Measurements from ENCODE around the gene WNK3.

Gene WNK3

DNA sequence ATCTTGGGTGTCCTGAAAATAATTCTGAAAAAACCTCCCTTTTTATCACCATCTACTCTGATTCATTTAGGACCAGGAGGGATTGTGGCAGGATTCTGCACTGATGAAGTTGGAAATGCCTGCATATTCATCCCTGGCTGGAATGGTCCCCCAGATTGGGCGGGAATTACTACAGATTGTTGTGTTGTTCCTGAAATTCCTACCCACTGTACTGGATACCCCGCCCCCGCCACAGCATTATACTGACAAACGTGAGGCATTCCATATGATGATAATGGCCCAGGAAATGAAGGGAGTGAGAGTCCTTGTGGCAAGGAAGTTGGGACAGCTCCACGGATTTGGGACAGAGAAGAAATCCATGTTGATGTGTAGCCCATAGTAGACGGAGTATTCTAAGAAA is 159.6 kb downstream of the WNK3 start:
- no peaks in the 10 kb centered on the region for H3K4me1 Mint-ChIP-seq (ENCODE audit: low read depth)
- intact Hi-C loops (cut with micrococcal nuclease) = no loop called here
- peaks cover 11% of the 10 kb centered on the region for H3K27me3 Mint-ChIP-seq
- no peaks in the 10 kb centered on the region for H3K9me3 Mint-ChIP-seq
- no peak overlapping the region for H3K27ac Mint-ChIP-seq
- no peak overlapping the region for H3K4me3 Mint-ChIP-seq
- H3K36me3 Mint-ChIP-seq (ENCODE audit: low read depth) = no peaks in the 10 kb centered on the region

DNA sequence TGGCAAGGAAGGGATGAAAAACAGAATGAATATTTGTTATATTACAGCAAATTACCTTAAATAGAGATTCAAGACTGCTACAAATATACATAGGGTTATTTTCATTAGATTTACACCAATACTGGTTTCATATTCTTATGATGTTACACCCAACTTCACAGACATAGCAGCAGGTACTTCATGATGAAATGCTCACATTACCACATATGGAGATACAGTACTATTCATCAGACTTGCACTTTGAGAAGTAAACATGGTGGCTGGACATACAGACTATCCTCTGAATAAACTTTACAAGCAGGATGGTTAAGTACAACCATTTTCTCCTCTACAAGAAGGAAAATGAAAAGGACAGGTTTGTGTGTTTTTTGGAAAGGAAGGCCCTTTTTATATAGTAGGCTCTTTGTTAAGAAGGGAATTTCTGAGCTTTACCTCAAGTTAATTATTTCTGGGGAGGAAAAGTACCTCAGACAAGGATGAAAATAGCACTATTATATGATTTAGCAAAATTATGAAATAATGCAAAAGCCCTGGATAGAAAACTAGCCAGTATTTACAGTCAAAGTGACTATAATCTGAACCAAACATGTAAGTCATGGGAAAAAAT is 162.8 kb downstream of the WNK3 start:
- Mint-ChIP-seq H3K9me3 (no peaks in the 10 kb centered on the region), H3K27me3 (peaks cover 11% of the 10 kb centered on the region), H3K27ac (no peak overlapping the region), H3K4me1 (ENCODE audit: low read depth) (no peaks in the 10 kb centered on the region), H3K4me3 (no peak overlapping the region), H3K36me3 (ENCODE audit: low read depth) (no peaks in the 10 kb centered on the region)
- intact Hi-C loops (cut with micrococcal nuclease) = no loop called here

DNA sequence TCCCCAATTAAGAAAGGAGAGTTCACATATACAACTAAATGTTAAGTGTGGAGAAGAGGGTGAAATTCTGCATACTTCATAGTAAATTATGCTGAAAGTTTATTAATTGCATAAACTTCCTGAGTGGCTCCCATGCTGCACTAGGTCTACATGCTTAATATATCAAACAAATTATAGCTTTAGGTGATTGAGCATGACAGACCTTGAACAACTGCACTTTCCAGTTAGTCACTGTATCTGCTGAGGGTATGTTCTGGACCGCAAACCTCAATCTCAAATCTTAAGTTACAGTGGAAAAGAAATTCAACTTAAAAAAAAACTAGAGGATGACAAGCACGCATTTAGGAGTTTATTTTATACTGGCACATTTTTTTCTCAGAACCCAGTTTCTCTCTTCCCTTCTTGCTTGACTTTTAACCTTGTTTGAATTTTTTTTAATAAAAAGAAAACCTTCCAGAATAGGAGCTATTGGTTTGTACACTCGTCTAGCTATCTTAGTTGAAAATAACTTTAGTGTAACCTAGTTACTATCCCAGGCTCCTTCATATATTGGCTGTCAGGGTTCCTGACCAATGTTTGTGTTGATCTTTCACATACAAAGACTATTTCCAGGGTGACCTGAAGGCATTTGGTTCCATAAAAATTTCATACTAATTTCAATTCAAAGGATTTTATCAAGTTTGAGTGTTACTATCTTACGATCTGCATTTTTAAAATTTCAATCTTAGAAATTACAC is 164.6 kb downstream of the WNK3 start:
- no peak overlapping the region for H3K27ac Mint-ChIP-seq
- intact Hi-C loops (cut with micrococcal nuclease) = no loop called here
- H3K36me3 Mint-ChIP-seq (ENCODE audit: low read depth) = no peaks in the 10 kb centered on the region
- H3K9me3 Mint-ChIP-seq = no peaks in the 10 kb centered on the region
- peaks cover 7% of the 10 kb centered on the region for H3K27me3 Mint-ChIP-seq
- no peak overlapping the region for H3K4me3 Mint-ChIP-seq
- H3K4me1 Mint-ChIP-seq (ENCODE audit: low read depth) = no peaks in the 10 kb centered on the region

DNA sequence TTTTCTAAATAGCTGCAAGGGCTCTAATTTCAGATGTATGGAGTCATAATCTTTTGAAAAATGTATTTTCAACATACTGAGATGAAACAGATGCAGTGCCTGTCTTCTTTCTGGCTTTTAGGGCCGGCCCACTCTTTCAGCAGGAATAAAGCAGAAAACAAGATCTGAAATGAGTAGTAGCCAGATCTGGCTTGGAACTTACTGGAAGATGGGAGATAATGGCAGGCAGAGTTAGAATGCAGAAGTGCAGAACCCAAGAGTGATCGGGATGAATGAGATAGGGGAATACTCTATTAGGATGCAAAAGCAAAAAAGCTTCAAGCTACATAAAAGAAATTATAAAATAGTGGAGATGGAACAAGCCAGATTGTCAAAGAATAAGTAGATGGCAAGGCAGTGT is 173.4 kb downstream of the WNK3 start:
- Mint-ChIP-seq H3K27ac (no peak overlapping the region), H3K4me1 (ENCODE audit: low read depth) (peaks cover 29% of the 10 kb centered on the region), H3K4me3 (no peak overlapping the region), H3K36me3 (ENCODE audit: low read depth) (peaks cover 21% of the 10 kb centered on the region), H3K27me3 (no peaks in the 10 kb centered on the region), H3K9me3 (no peaks in the 10 kb centered on the region)
- intact Hi-C loops (cut with micrococcal nuclease) = loop anchor here (10.0 kb wide), 1 partner anchor 1530 kb away; the partner anchor contains the start of gene RRAGB

DNA sequence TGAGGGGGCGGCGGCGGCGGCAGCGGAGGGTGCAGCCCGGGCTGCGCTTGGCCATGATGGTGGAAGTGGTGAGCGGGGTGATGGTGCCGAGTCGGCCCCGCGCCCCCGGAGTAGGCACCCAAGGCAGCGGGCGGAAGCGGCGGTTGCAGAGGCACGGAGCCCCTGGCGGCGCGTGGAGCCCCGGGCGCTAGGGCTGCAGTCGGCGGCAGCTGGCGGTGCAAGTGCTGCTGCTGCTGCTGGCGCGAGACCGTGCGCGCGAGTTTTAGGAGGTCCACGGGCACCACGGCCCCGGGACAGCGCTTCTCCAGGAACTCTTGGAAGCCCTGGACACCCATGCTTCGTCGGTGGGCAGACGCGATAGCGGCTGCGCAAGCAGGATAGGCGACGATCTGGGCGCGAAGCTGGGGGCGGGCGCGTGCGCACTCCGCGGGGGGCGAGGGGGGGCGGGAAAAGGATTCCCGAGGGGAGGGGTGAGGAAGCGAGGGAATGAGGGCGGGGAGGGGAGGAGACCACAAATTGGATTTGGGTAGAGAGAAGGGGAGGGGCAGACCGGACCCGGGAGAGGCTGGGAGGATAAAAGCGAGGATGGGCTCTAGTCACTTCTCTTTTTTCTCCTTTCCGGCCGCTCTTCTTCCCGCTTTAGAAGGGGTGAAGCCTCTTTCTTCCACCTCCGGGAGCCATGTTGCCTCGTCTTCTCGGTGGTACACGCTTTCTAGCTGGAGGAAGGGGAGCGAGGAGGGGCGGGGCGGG is 174.8 kb downstream of the WNK3 start, which contains the start of gene FAM120C:
Gene FAM120C, minus strand, starts transcription at position 391 of the 750 bp plus-strand sequence. Its CDS starts 56 bp downstream, at position 335.
- Mint-ChIP-seq H3K9me3 (no peaks in the 10 kb centered on the region), H3K36me3 (ENCODE audit: low read depth) (peaks cover 26% of the 10 kb centered on the region), H3K4me3 (peak within 1 kb of the TSS; percentile 74), H3K4me1 (ENCODE audit: low read depth) (peaks cover 30% of the 10 kb centered on the region), H3K27me3 (no peaks in the 10 kb centered on the region), H3K27ac (peak within 1 kb of the TSS; percentile 83)
- intact Hi-C loops (cut with micrococcal nuclease) = loop anchor here (2.0 to 10.0 kb wide), 3 partner anchors 138 to 1532 kb away; partner anchors contain the start of genes GNL3L, PHF8 and RRAGB

DNA sequence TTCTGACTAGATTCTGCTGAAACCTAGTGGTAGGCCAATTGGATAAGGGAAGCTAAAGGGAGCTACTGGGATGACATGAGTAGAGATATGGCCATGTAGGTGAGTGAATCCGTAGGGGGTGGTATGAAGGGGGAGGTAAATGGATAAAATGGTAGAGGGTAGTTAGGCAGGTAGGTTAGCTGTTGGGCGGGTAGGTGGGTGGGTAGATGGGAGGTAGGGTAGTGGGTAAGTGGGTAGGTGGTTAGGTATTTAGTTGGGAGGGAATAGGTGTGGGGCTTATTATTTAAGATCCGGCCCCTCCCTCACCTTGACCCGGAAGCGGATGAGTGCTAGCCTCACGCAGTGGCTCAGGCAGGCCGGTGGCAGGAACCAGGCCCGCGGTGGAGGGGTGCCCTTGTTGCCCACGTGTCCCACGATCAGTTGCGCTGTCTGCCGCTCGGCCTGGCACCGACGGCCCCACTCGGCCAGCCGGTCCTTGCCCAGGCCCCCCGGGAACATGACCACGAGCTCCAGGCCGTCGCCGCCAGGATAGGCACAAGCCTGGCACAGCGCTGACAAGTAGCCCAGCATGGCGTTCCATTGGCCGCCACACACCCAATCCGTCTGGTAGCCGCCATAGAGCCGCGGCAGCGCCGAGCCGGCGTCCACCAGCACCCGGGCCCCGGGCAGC is 175.5 kb downstream of the WNK3 start:
- Mint-ChIP-seq H3K36me3 (ENCODE audit: low read depth) (peaks cover 26% of the 10 kb centered on the region), H3K4me3 (peak overlapping the region; percentile 74)

DNA sequence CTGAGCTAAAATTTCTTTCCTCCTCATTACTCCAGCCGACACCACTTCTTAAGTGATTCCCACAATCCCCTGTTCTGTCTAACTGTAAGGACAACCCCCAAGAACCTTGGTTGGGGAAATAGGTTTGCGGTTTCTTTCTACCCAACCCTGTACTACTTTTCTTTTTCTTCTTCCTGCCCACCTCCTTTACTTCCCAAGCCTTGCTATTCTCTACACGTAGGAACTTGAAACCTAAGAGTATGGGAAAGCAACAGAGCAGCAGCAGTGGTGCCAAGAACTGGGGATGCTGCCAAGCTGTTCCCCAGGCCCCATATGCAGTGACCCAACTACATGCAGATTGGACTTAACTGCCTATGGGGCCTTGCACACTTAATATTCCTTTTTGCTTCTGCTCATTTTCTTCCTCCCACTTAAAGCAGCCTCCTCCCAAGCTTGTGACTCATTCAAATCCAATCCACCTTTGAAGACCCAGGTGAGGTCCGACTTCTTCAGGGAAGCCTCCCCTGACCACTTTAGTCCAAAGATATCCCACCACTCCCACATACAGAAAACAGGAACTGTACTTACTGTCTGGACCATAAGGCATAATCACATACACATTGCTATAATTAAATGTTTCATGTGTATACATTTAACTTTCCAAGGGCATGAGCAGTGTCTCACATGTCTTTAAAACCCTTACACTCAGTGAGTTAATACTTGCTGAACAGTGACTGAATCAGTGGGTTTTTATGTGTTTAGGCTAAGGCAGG is 176.5 kb downstream of the WNK3 start:
- Mint-ChIP-seq H3K36me3 (ENCODE audit: low read depth) (peaks cover 34% of the 10 kb centered on the region), H3K4me3 (peak overlapping the region; percentile 74), H3K27ac (peak overlapping the region; percentile 83), H3K4me1 (ENCODE audit: low read depth) (peaks cover 46% of the 10 kb centered on the region), H3K9me3 (no peaks in the 10 kb centered on the region), H3K27me3 (no peaks in the 10 kb centered on the region)
- intact Hi-C loops (cut with micrococcal nuclease) = loop anchor here (10.0 kb wide), 1 partner anchor 1533 kb away; the partner anchor contains the start of gene RRAGB

More for the DNA sequence above, 175.5 kb downstream of the WNK3 start:
- intact Hi-C loops (cut with micrococcal nuclease) = loop anchor here (2.0 to 10.0 kb wide), 3 partner anchors 138 to 1532 kb away; partner anchors contain the start of genes GNL3L, PHF8 and RRAGB
- Mint-ChIP-seq H3K4me1 (ENCODE audit: low read depth) (peaks cover 37% of the 10 kb centered on the region), H3K9me3 (no peaks in the 10 kb centered on the region), H3K27ac (peak overlapping the region; percentile 83), H3K27me3 (no peaks in the 10 kb centered on the region)

DNA sequence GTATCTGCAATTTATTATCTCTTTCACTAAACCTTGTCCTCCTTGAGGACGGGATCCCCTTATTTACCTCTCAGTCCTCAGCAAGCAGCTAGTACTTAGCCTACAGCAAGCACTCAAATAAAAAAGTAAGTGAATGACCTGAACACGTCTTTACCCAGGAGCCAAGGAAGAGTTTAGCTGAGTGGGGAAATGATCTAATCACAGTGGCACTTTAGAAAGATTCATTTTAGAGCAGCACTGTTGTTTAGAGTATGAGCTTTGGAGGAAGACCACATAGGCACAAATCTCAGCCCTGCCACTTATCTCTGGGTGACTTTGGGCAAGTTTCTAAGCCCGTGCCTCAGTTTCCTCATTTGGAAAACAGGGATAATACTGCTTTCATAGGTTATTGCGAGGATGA is 177.4 kb downstream of the WNK3 start:
- Mint-ChIP-seq H3K9me3 (no peaks in the 10 kb centered on the region), H3K4me1 (ENCODE audit: low read depth) (peaks cover 46% of the 10 kb centered on the region), H3K27me3 (no peaks in the 10 kb centered on the region), H3K27ac (no peak overlapping the region), H3K36me3 (ENCODE audit: low read depth) (peaks cover 34% of the 10 kb centered on the region), H3K4me3 (peak overlapping the region; percentile 9)
- intact Hi-C loops (cut with micrococcal nuclease) = loop anchor here (10.0 kb wide), 1 partner anchor 1534 kb away; the partner anchor contains the start of gene RRAGB

DNA sequence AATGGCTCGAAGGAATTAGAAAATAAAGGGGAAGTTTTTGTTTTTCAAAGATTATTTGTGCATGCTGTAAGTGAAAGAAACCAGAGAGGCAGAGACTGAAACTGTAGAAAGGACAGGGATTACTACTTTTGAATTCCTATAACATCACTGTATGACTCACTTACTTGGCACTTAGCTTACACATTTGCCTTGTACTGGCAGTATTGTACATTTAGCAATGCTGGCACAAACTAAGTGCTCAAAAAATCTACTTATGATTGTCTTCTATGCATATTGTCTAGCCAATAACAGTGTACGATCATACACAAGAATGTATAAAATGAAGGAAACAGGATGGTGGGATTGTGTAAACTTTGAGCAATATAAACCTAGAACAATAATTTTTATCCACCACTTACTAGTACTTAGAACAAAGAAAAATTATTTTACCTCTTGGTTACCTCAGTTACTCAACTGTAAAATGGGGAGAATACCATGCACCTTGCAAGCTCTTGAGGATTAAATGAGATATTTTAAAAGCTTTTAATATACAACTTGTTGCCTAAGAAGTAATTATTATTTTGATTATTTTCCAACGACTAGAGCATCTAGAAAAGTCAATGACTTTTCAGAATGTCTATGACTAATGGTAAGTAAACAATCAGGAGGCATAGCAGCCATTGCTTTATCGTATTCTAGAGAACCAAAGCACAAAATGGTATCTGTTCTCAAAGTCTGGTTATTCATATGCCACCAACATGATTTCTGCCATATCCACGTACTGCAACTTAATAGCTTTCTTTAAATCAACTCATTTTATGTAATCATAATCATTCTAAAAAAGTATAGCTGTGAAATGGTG is 179.5 kb downstream of the WNK3 start:
- Mint-ChIP-seq H3K9me3 (no peaks in the 10 kb centered on the region), H3K36me3 (ENCODE audit: low read depth) (peaks cover 45% of the 10 kb centered on the region)
- intact Hi-C loops (cut with micrococcal nuclease) = no loop called here

DNA sequence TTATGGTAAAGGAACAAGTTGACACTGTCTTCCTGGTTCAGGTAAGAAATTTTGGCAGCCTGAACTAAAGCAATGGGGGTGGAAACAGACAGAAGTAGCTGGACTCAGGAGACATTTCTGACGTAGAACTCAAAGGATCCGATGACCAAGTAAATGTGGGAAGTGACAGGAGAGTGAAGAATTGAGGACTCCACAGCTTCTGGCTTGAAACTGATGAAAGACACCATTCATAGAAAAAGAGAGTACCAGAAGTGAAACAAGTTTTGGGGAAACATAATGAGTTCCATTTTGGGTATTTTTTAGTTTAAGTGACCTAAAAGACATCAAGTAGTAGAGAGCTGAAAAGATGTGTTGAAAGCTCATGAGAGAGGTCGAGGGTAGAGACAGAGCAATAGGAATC is 180.5 kb downstream of the WNK3 start:
- H3K36me3 Mint-ChIP-seq (ENCODE audit: low read depth) = peaks cover 46% of the 10 kb centered on the region
- H3K4me1 Mint-ChIP-seq (ENCODE audit: low read depth) = peaks cover 42% of the 10 kb centered on the region
- H3K27me3 Mint-ChIP-seq = no peaks in the 10 kb centered on the region
- H3K27ac Mint-ChIP-seq = peak overlapping the region; percentile 81
- intact Hi-C loops (cut with micrococcal nuclease) = no loop called here
- peak overlapping the region; percentile 18 for H3K4me3 Mint-ChIP-seq
- H3K9me3 Mint-ChIP-seq = no peaks in the 10 kb centered on the region

More for the DNA sequence above, 179.5 kb downstream of the WNK3 start:
- peak overlapping the region; percentile 33 for H3K4me3 Mint-ChIP-seq
- peaks cover 42% of the 10 kb centered on the region for H3K4me1 Mint-ChIP-seq (ENCODE audit: low read depth)
- peak overlapping the region; percentile 81 for H3K27ac Mint-ChIP-seq
- H3K27me3 Mint-ChIP-seq = no peaks in the 10 kb centered on the region

DNA sequence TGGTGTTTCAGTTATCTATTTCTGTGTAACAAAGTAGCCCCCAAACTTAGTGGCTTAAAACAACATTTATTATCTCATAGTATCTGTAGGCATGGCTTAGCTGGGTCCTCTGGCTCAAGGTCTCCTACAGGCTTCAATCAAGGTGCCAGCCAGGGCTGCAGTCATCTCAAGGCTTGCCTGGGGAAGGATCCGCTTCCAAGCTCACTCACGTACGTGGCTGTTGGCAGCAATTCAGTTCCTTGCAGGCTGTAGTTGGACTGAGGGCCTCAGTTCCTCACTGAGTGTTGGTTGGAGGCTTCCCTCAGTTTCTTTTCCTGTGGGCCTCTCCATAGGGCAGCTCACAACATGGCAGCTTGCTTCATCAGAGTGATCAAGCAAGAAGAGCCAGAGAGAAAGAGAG is 184.1 kb downstream of the WNK3 start:
- H3K4me3 Mint-ChIP-seq = no peak overlapping the region
- no peaks in the 10 kb centered on the region for H3K9me3 Mint-ChIP-seq

DNA sequence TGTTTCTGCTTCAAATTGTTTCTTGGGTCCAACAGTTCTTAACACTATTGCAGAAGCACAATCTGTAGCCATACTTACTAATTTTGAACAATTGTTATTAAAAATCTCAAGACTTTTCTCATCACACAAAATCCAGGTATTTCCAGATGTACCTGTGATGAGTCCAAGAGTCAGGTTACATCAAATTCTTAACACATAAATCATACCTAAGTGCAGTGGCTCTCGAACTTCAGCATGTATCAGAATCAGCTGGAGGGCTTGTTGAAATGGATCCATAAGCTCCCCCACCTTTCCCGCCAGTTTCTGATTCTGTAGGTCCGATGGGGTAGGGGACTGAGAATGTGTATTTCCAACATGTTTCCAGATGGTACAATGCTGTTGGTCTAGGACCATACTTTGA is 185.4 kb downstream of the WNK3 start:
- Mint-ChIP-seq H3K9me3 (no peaks in the 10 kb centered on the region), H3K4me3 (no peak overlapping the region), H3K27me3 (no peaks in the 10 kb centered on the region), H3K27ac (no peak overlapping the region), H3K4me1 (ENCODE audit: low read depth) (peaks cover 10% of the 10 kb centered on the region), H3K36me3 (ENCODE audit: low read depth) (peaks cover 21% of the 10 kb centered on the region)
- intact Hi-C loops (cut with micrococcal nuclease) = no loop called here

More for the DNA sequence above, 184.1 kb downstream of the WNK3 start:
- Mint-ChIP-seq H3K27ac (no peak overlapping the region), H3K4me1 (ENCODE audit: low read depth) (peaks cover 16% of the 10 kb centered on the region), H3K27me3 (no peaks in the 10 kb centered on the region), H3K36me3 (ENCODE audit: low read depth) (peaks cover 21% of the 10 kb centered on the region)
- intact Hi-C loops (cut with micrococcal nuclease) = no loop called here
